Fibroblast of lung (primary cell): ENCODE measurements around the gene C1orf198.
A peak's percentile ranks its signal among the peaks of the same experiment; 100 is the strongest.

Experiments used
- EZH2 ChIP-seq: IDR thresholded peaks from 2 replicates; pipeline ENCODE4 v1.5.1; 2012; ENCODE audit warnings: low read length, control low read depth, mild to moderate bottlenecking; ENCODE audit errors: missing control alignments
- TF ChIP-seq, protein P1 (sequence below), 2 donors: IDR thresholded peaks in 1 of 2; conservative IDR thresholded peaks in 1 of 2; 1 replicate in 1 of 2; 2 replicates in 1 of 2; pipeline ENCODE4 v1.5.1; 2011 to 2012; ENCODE audit warnings: low read length in 2 of 2, control low read depth in 1 of 2, inconsistent platforms in 1 of 2, low read depth in 1 of 2, mild to moderate bottlenecking in 1 of 2

DNA sequence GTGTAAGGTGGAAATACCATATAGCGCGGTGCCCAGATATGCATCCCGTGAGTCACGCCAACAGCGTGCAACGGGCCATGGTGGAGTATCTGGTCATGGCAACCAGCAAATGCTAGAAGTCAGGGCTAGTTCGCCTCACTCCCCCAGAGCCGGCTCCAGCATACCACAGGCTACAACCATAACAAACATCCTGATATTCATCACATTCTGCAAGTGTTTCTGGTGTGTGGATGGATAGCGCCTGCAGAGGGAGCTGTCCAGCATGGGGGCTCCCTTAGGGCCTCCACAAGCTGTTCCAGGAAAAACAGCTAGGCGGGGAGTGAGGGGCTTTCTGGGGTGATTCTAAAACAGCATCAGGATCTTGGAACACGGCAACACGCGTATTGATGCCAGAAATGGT, 6.8 kb downstream of the C1orf198 start:
- TF ChIP-seq, protein P1, sequence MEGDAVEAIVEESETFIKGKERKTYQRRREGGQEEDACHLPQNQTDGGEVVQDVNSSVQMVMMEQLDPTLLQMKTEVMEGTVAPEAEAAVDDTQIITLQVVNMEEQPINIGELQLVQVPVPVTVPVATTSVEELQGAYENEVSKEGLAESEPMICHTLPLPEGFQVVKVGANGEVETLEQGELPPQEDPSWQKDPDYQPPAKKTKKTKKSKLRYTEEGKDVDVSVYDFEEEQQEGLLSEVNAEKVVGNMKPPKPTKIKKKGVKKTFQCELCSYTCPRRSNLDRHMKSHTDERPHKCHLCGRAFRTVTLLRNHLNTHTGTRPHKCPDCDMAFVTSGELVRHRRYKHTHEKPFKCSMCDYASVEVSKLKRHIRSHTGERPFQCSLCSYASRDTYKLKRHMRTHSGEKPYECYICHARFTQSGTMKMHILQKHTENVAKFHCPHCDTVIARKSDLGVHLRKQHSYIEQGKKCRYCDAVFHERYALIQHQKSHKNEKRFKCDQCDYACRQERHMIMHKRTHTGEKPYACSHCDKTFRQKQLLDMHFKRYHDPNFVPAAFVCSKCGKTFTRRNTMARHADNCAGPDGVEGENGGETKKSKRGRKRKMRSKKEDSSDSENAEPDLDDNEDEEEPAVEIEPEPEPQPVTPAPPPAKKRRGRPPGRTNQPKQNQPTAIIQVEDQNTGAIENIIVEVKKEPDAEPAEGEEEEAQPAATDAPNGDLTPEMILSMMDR (conservative IDR thresholded peaks at IDR 0.05 in 1 of 2, IDR thresholded peaks at IDR 0.05 in 1 of 2; ENCODE audit: low read depth in 1 of 2, low read length in 2 of 2): peak in 1 of 2 donors; percentile 14
- no peak for TF ChIP-seq EZH2
